ENCODE data around the gene MAPK12. TPM values are rescaled to one million over a fixed set of nuclear protein-coding genes. Genes with fewer than 3 reads are reported as not detected.

MAPK12 gene
- total and polyA plus RNA-seq, 2 experiments from 2014 or later: 12.5 to 33.8 TPM

DNA sequence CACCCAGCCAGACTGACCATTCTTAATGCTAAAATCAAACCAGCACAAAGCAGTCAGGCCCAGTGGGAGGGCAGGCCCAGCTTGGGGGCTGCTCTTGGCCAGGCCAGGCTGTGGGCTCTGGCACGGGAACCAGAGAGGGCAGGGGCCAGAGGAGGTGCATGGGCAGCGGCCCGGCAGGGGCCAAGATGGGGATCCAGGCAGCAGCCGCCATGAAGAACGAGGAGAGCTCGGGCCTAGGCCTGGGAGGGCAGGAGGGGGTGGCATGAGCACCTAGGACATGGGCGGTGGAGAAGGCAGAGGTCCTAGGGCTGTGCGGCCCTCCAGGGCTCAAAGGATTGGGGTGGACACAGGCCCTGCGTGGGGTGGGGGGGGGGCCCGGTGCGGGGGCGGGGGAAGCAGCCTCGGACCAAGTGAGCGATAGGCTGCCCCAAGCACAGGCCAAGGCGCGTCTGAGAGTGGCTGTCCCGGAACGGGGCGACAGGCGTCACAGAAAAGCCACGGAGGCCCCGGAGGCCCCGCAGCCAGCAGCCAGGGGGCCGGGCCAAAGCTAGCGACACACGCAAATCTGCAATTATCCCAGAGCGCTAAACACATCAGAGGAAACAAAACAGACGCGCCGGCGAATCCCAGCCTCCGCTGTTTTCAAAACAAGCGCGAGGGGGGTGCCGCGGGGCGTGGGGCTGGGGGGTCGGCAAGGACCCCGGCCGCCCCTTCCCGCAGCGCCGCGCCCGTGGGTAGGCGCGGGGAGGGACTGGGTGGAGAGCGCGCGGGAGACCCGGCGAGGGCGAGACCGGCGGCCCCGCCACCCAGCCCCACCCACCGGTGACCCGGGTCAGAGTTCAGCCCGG is 37.7 kb upstream of the MAPK12 start:
- peak overlapping the region; percentile 98 for H3K27ac ChIP-seq
- no peaks in the 10 kb centered on the region for H3K9me3 ChIP-seq (ENCODE audit: low read depth)
- peak overlapping the region; percentile 98 for H3K4me2 ChIP-seq
- H3K4me1 ChIP-seq (ENCODE audit: insufficient read depth): peaks cover 92% of the 10 kb centered on the region
- no peaks in the 10 kb centered on the region for H3K36me3 ChIP-seq (replicated peaks; ENCODE audit: insufficient read depth, low read depth)
- WGBS (ENCODE audit: low lambda C conversion rate, missing lambda C conversion rate): 29% methylated on average over 29 of the region's 59 CpGs
- H4K20me1 ChIP-seq (ENCODE audit: insufficient read depth, poor library complexity, severe bottlenecking): peaks cover 88% of the 10 kb centered on the region
- H3K4me3 ChIP-seq: peak overlapping the region; percentile 5
- TF ChIP-seq, protein P1, sequence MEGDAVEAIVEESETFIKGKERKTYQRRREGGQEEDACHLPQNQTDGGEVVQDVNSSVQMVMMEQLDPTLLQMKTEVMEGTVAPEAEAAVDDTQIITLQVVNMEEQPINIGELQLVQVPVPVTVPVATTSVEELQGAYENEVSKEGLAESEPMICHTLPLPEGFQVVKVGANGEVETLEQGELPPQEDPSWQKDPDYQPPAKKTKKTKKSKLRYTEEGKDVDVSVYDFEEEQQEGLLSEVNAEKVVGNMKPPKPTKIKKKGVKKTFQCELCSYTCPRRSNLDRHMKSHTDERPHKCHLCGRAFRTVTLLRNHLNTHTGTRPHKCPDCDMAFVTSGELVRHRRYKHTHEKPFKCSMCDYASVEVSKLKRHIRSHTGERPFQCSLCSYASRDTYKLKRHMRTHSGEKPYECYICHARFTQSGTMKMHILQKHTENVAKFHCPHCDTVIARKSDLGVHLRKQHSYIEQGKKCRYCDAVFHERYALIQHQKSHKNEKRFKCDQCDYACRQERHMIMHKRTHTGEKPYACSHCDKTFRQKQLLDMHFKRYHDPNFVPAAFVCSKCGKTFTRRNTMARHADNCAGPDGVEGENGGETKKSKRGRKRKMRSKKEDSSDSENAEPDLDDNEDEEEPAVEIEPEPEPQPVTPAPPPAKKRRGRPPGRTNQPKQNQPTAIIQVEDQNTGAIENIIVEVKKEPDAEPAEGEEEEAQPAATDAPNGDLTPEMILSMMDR (IDR thresholded peaks at IDR 0.05; ENCODE audit: poor library complexity): no peak
- TF ChIP-seq EZH2 (IDR thresholded peaks at IDR 0.05; ENCODE audit: borderline replicate concordance): no peak
- TF ChIP-seq EZH2phosphoT487 (IDR thresholded peaks at IDR 0.05; ENCODE audit: low read depth, severe bottlenecking, unreplicated experiment): no peak
- H2AFZ ChIP-seq: no peak overlapping the region
- DNase-seq (ENCODE audit: low spot score): peak; percentile 70
- H3K9me2 ChIP-seq (replicated peaks; ENCODE audit: insufficient read depth): no peaks in the 10 kb centered on the region
- no peaks in the 10 kb centered on the region for H3K27me3 ChIP-seq
- peaks cover 99% of the 10 kb centered on the region for H3K79me2 ChIP-seq

DNA sequence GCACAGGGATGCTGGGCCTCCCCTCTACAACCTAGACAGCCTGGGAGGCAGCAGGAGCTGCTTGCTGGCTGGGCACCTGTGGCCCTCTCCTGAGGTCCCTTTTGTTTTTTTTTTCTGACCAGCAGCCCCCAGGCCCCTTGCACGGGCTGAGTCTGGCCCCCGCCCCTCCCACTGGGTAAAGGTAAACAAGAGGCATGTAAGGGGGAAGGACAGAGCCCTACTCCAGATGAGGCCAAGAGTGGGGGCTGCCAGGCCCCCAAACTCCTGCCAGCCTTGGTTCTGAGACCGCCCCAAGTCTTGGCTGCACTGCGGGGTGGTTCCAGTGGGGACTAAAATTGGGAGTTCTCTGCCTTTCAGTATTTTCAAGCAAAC is 36.8 kb upstream of the MAPK12 start:
- Histone ChIP-seq H3K79me2 (peaks cover 97% of the 10 kb centered on the region), H4K20me1 (ENCODE audit: insufficient read depth, poor library complexity, severe bottlenecking) (peaks cover 82% of the 10 kb centered on the region), H3K4me1 (ENCODE audit: insufficient read depth) (peaks cover 92% of the 10 kb centered on the region), H3K9me2 (replicated peaks; ENCODE audit: insufficient read depth) (no peaks in the 10 kb centered on the region), H3K36me3 (replicated peaks; ENCODE audit: insufficient read depth, low read depth) (no peaks in the 10 kb centered on the region), H3K27me3 (no peaks in the 10 kb centered on the region), H3K4me2 (peak overlapping the region; percentile 98), H3K27ac (peak overlapping the region; percentile 83), H3K9me3 (ENCODE audit: low read depth) (no peaks in the 10 kb centered on the region), H2AFZ (no peak overlapping the region), H3K4me3 (no peak overlapping the region)
- TF ChIP-seq EZH2phosphoT487 (IDR thresholded peaks at IDR 0.05; ENCODE audit: low read depth, severe bottlenecking, unreplicated experiment): no peak
- TF ChIP-seq EZH2 (IDR thresholded peaks at IDR 0.05; ENCODE audit: borderline replicate concordance): no peak
- TF ChIP-seq, protein P1 (IDR thresholded peaks at IDR 0.05; ENCODE audit: poor library complexity): no peak
- DNase-seq (ENCODE audit: low spot score): no peak
- WGBS (ENCODE audit: low lambda C conversion rate, missing lambda C conversion rate): 75% methylated on average over 4 of the region's 4 CpGs

DNA sequence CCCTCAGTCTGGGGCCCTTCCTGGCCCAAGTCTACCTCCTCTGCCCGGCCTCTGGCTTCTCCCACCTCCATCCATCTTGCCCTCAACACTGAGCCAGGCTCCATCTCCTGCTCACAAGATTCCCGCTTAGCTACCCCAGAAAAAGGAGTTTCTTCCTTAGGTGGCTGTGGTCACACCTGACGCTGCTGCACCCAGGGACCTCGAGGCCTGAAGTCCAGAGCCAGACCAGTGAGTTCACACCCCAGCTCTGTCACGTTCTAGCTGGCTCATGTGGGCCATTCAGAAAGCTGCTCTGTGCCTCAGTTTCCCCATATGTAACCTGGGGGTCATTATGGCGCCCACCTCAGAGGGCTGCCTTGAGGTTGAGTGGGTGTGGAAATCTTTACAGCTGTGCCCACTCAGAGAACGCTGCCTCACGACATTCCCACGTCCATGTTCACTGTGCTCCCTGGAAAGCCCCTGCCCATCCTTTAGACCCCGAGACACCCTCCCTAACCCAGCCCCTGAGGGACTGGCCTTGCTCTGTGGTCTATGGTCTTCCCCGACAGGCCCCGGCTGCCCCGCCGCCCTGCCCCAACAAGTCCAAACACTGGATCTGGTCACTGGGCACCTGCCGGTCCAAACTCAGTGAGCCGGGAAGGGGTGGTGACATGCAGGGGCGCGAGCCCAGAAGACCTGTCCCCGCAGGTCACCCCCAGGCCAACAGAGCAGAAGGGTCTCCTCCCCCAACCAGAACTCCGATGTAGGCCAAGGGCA is 36.2 kb upstream of the MAPK12 start:
- TF ChIP-seq, protein P1 (IDR thresholded peaks at IDR 0.05; ENCODE audit: poor library complexity): no peak
- TF ChIP-seq EZH2 (IDR thresholded peaks at IDR 0.05; ENCODE audit: borderline replicate concordance) (no peak), EZH2phosphoT487 (IDR thresholded peaks at IDR 0.05; ENCODE audit: low read depth, severe bottlenecking, unreplicated experiment) (no peak)
- H3K27me3 ChIP-seq: no peaks in the 10 kb centered on the region
- peaks cover 82% of the 10 kb centered on the region for H4K20me1 ChIP-seq (ENCODE audit: insufficient read depth, poor library complexity, severe bottlenecking)
- H3K9me2 ChIP-seq (replicated peaks; ENCODE audit: insufficient read depth): no peaks in the 10 kb centered on the region
- no peaks in the 10 kb centered on the region for H3K36me3 ChIP-seq (replicated peaks; ENCODE audit: insufficient read depth, low read depth)
- peak overlapping the region; percentile 83 for H3K27ac ChIP-seq
- 96% methylated on average over 17 of the region's 20 CpGs for WGBS (ENCODE audit: low lambda C conversion rate, missing lambda C conversion rate)
- no peaks in the 10 kb centered on the region for H3K9me3 ChIP-seq (ENCODE audit: low read depth)
- no peak for DNase-seq (ENCODE audit: low spot score)
- H3K4me2 ChIP-seq: peak overlapping the region; percentile 98
- H3K4me3 ChIP-seq: no peak overlapping the region
- peaks cover 97% of the 10 kb centered on the region for H3K79me2 ChIP-seq
- H2AFZ ChIP-seq: no peak overlapping the region
- H3K4me1 ChIP-seq (ENCODE audit: insufficient read depth): peaks cover 92% of the 10 kb centered on the region

All from hepatocyte (in vitro differentiated cells).